GM21526 (cell line): ENCODE data around the gene ANKRD29.
"Not testable (repeated sequence)": the region's sequence is repeated elsewhere in the genome, so short reads cannot be mapped to it uniquely, and the experiment has no call there.

ENCODE experiments used
- ATAC-seq: cut with Tn5 transposase; IDR thresholded peaks from one replicate; pipeline ENCODE4 v1.9.1; 2021; ENCODE audit warnings: moderate library complexity; ENCODE audit not compliant: unreplicated experiment, low FRiP score

The ANKRD29 gene

GRCh38 chr18:23648456-23648855 lies 14.3 kb downstream of the ANKRD29 start:
- no peak for ATAC-seq

GRCh38 chr18:23646282-23646681 lies 16.4 kb downstream of the ANKRD29 start:
- no peak for ATAC-seq

- ATAC-seq, result no peak
Measured at GRCh38 chr18:23645568-23646175, 17.0 kb downstream of the ANKRD29 start.

GRCh38 chr18:23643815-23644490 lies 18.8 kb downstream of the ANKRD29 start:
- no peak for ATAC-seq

GRCh38 chr18:23641937-23642666 lies 20.6 kb downstream of the ANKRD29 start:
- no peak for ATAC-seq

GRCh38 chr18:23641143-23641720 lies 21.5 kb downstream of the ANKRD29 start:
- no peak for ATAC-seq

- no peak for ATAC-seq
Measured at GRCh38 chr18:23640052-23640451, 22.7 kb downstream of the ANKRD29 start.

GRCh38 chr18:23636433-23636832 lies 26.3 kb downstream of the ANKRD29 start:
- ATAC-seq, result not testable (repeated sequence)

- ATAC-seq, result no peak
Measured at GRCh38 chr18:23636071-23636399, 26.7 kb downstream of the ANKRD29 start.

- ATAC-seq, result no peak
Measured at GRCh38 chr18:23635283-23636070, 27.2 kb downstream of the ANKRD29 start.

GRCh38 chr18:23634692-23635091 lies 28.0 kb downstream of the ANKRD29 start:
- ATAC-seq, result no peak

GRCh38 chr18:23632615-23633014 lies 30.1 kb downstream of the ANKRD29 start:
- ATAC-seq, result no peak

GRCh38 chr18:23631746-23632145 lies 31.0 kb downstream of the ANKRD29 start:
- ATAC-seq, result no peak

- no peak for ATAC-seq
Measured at GRCh38 chr18:23631312-23631711, 31.4 kb downstream of the ANKRD29 start.

- no peak for ATAC-seq
Measured at GRCh38 chr18:23629444-23629946, 33.2 kb downstream of the ANKRD29 start.

- ATAC-seq, result no peak
Measured at GRCh38 chr18:23627970-23628369, 34.7 kb downstream of the ANKRD29 start.

- no peak for ATAC-seq
Measured at GRCh38 chr18:23627321-23627720, 35.4 kb downstream of the ANKRD29 start.

- ATAC-seq, result no peak
Measured at GRCh38 chr18:23626451-23627279, 36.0 kb downstream of the ANKRD29 start.

- no peak for ATAC-seq
Measured at GRCh38 chr18:23623040-23623439, 39.7 kb downstream of the ANKRD29 start.
